Measurements from ENCODE around the gene RPIA. TPM values are rescaled to one million over a fixed set of nuclear protein-coding genes. Genes with fewer than 3 reads are reported as not detected.

The RPIA gene
- total and polyA plus RNA-seq, 2 of the 13 experiments (the other 11 are each of a cell fraction or from before 2014, with no cell fraction given), result 13.3 to 23.9 TPM

DNA sequence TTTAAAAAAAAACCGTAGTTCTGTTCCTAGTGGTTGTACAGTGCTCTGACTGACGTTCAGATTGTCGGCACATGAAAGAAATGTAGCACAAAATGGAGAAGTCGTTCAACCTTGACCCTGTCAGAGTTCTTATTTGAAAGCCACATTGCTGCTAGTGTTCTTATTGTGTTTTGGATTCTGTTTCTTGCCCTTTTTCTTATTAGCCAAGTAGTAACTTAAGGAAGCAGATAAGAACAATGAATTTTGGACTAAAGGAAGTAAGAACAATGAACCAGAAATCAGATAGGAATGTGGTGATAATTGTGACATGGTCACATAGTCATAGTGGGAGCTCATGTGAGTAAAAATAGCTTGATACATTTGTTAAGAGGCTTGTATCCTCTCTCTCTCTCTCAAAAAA lies 45.9 kb downstream of the RPIA start:
- Histone ChIP-seq H4K20me1 (ENCODE audit: insufficient read depth, low read length) (no peaks in the 10 kb centered on the region), H3K9ac (ENCODE audit: insufficient read depth, low read depth, low read length) (no peak overlapping the region), H3K9me3 (ENCODE audit: low read length) (no peaks in the 10 kb centered on the region), H3K79me2 (ENCODE audit: insufficient read depth, low read length) (no peaks in the 10 kb centered on the region), H3K4me1 (ENCODE audit: insufficient read depth, low read length) (peaks cover 9% of the 10 kb centered on the region), H3K36me3 (replicated peaks in 1 of 2; ENCODE audit: control insufficient read depth in 1 of 2, insufficient read depth in 2 of 2, low read length in 2 of 2) (peaks cover 19 to 63% of the 10 kb centered on the region in 2 experiments), H3K27me3 (ENCODE audit: control insufficient read depth in 1 of 2, insufficient read depth in 2 of 2, low read length in 2 of 2) (no peaks in the 10 kb centered on the region), H3K4me2 (ENCODE audit: low read depth, low read length) (no peak overlapping the region), H3K4me3 (replicated peaks in 1 of 3; ENCODE audit: insufficient read depth in 1 of 3, low read depth in 2 of 3, low read length in 3 of 3) (no peak overlapping the region), H3K27ac (ENCODE audit: extremely low read length, insufficient read depth, low read length) (no peak overlapping the region), H2AFZ (ENCODE audit: low read length) (no peak overlapping the region)
- BruUV-seq (replicated peaks), result no TSS peak
- in situ Hi-C loops (cut with HindIII; ENCODE audit: extremely low pct_ligation_motif_present, low pct_unique_long_range_greater_than_20kb) (no loop called here), intact Hi-C loops (cut with micrococcal nuclease; ENCODE audit: unreplicated experiment) (no loop called here)
- POLR2A ChIA-PET, result no interaction called here
- ATAC-seq (no peak), FAIRE-seq (no peak), DNase-seq (ENCODE audit: low spot score) (no peak)
- CTCF ChIA-PET (ENCODE audit: low intra/inter-chr PET ratio, low total read pairs), result no interaction called here
- 95% methylated on average over 4 of the region's 4 CpGs for WGBS (ENCODE audit: low lambda C conversion rate)
- TF ChIP-seq TBP (CRISPR knock-in tag; IDR thresholded peaks at IDR 0.05), result no peak
- no peak for TF ChIP-seq ZSCAN22 (CRISPR knock-in tag; IDR thresholded peaks at IDR 0.05)
- TF ChIP-seq MZF1 (CRISPR knock-in tag; IDR thresholded peaks at IDR 0.05; ENCODE audit: borderline replicate concordance), result no peak
- TF ChIP-seq PAX8 (CRISPR knock-in tag; IDR thresholded peaks at IDR 0.05; ENCODE audit: borderline replicate concordance), result no peak
- no peak for TF ChIP-seq YEATS2 (CRISPR knock-in tag; IDR thresholded peaks at IDR 0.05; ENCODE audit: borderline replicate concordance)
- TF ChIP-seq, protein P1, sequence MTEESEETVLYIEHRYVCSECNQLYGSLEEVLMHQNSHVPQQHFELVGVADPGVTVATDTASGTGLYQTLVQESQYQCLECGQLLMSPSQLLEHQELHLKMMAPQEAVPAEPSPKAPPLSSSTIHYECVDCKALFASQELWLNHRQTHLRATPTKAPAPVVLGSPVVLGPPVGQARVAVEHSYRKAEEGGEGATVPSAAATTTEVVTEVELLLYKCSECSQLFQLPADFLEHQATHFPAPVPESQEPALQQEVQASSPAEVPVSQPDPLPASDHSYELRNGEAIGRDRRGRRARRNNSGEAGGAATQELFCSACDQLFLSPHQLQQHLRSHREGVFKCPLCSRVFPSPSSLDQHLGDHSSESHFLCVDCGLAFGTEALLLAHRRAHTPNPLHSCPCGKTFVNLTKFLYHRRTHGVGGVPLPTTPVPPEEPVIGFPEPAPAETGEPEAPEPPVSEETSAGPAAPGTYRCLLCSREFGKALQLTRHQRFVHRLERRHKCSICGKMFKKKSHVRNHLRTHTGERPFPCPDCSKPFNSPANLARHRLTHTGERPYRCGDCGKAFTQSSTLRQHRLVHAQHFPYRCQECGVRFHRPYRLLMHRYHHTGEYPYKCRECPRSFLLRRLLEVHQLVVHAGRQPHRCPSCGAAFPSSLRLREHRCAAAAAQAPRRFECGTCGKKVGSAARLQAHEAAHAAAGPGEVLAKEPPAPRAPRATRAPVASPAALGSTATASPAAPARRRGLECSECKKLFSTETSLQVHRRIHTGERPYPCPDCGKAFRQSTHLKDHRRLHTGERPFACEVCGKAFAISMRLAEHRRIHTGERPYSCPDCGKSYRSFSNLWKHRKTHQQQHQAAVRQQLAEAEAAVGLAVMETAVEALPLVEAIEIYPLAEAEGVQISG (CRISPR knock-in tag; IDR thresholded peaks at IDR 0.05), result no peak
- TF ChIP-seq MATR3 (CRISPR knock-in tag; IDR thresholded peaks at IDR 0.05), result no peak
- no peak for TF ChIP-seq ZNF136 (CRISPR knock-in tag; IDR thresholded peaks at IDR 0.05; ENCODE audit: low read depth)
- TF ChIP-seq YY1 (IDR thresholded peaks at IDR 0.05; ENCODE audit: insufficient read depth, insufficient replicate concordance, low read depth, low read length), result no peak
- no peak for TF ChIP-seq POLR2G (IDR thresholded peaks at IDR 0.05; ENCODE audit: low read depth, low read length)
- TF ChIP-seq, protein P2, sequence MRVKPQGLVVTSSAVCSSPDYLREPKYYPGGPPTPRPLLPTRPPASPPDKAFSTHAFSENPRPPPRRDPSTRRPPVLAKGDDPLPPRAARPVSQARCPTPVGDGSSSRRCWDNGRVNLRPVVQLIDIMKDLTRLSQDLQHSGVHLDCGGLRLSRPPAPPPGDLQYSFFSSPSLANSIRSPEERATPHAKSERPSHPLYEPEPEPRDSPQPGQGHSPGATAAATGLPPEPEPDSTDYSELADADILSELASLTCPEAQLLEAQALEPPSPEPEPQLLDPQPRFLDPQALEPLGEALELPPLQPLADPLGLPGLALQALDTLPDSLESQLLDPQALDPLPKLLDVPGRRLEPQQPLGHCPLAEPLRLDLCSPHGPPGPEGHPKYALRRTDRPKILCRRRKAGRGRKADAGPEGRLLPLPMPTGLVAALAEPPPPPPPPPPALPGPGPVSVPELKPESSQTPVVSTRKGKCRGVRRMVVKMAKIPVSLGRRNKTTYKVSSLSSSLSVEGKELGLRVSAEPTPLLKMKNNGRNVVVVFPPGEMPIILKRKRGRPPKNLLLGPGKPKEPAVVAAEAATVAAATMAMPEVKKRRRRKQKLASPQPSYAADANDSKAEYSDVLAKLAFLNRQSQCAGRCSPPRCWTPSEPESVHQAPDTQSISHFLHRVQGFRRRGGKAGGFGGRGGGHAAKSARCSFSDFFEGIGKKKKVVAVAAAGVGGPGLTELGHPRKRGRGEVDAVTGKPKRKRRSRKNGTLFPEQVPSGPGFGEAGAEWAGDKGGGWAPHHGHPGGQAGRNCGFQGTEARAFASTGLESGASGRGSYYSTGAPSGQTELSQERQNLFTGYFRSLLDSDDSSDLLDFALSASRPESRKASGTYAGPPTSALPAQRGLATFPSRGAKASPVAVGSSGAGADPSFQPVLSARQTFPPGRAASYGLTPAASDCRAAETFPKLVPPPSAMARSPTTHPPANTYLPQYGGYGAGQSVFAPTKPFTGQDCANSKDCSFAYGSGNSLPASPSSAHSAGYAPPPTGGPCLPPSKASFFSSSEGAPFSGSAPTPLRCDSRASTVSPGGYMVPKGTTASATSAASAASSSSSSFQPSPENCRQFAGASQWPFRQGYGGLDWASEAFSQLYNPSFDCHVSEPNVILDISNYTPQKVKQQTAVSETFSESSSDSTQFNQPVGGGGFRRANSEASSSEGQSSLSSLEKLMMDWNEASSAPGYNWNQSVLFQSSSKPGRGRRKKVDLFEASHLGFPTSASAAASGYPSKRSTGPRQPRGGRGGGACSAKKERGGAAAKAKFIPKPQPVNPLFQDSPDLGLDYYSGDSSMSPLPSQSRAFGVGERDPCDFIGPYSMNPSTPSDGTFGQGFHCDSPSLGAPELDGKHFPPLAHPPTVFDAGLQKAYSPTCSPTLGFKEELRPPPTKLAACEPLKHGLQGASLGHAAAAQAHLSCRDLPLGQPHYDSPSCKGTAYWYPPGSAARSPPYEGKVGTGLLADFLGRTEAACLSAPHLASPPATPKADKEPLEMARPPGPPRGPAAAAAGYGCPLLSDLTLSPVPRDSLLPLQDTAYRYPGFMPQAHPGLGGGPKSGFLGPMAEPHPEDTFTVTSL (CRISPR knock-in tag; IDR thresholded peaks at IDR 0.05; ENCODE audit: borderline replicate concordance), result no peak
- no peak for TF ChIP-seq ZNF672 (CRISPR knock-in tag; IDR thresholded peaks at IDR 0.05)
- TF ChIP-seq ZFP82 (CRISPR knock-in tag; IDR thresholded peaks at IDR 0.05; ENCODE audit: borderline replicate concordance), result no peak

Measured in HepG2 (cell line).